Uterus (tissue), 4 donors: ENCODE data around the gene RAB42. TPM values are rescaled to one million over a fixed set of nuclear protein-coding genes. Genes with fewer than 3 reads are reported as not detected.
"Not testable (repeated sequence)": the region's sequence is repeated elsewhere in the genome, so short reads cannot be mapped to it uniquely, and the experiment has no call there.

Experiments
- DNase-seq, 2 donors: peaks; one replicate each; pipeline ENCODE4 v3.0.0-alpha.2; 2019 to 2020
- H3K27ac ChIP-seq, 2 donors: fragments of 200-600 bp; sonication (generic); 1 replicate in 1 of 2; 2 replicates in 1 of 2; pipeline ENCODE4 v1.5.1; 2016 to 2018
- H3K27me3 ChIP-seq, 2 donors: fragments of 200-600 bp; sonication (generic); one replicate each; pipeline ENCODE4 v1.5.1; 2018 to 2019; ENCODE audit warnings: control low read depth in 1 of 2
- H3K36me3 ChIP-seq, 2 donors: fragments of 200-600 bp; sonication (generic); one replicate each; pipeline ENCODE4 v1.5.1; 2019; ENCODE audit warnings: control low read depth in 1 of 2
- H3K4me1 ChIP-seq, 2 donors: fragments of 200-600 bp; sonication (generic); one replicate each; pipeline ENCODE4 v1.5.1; 2018 to 2019; ENCODE audit warnings: control low read depth in 1 of 2
- H3K4me3 ChIP-seq, 2 donors: fragments of 200-600 bp; sonication (generic); 1 replicate in 1 of 2; 2 replicates in 1 of 2; pipeline ENCODE4 v1.5.1; 2018 to 2019; ENCODE audit warnings: mild to moderate bottlenecking in 1 of 2
- H3K9me3 ChIP-seq, 2 donors: fragments of 200-600 bp; sonication (generic); one replicate each; pipeline ENCODE4 v1.5.1; 2019; ENCODE audit warnings: control low read depth in 1 of 2
- CTCF ChIP-seq, 4 experiments: fragments of 200-600 bp in 2 of 4; fragments of 450-650 bp in 2 of 4; sonication (generic) in 2 of 4; IDR thresholded peaks; one replicate each; pipeline ENCODE4 v1.5.1; 2016 to 2019; ENCODE audit warnings: antibody characterized with exemption in 4 of 4, mild to moderate bottlenecking in 2 of 4, moderate library complexity in 1 of 4
- POLR2A ChIP-seq, 2 donors: fragments of 450-650 bp; IDR thresholded peaks; one replicate each; pipeline ENCODE4 v1.6.1; 2016; ENCODE audit warnings: antibody characterized with exemption in 2 of 2, mild to moderate bottlenecking in 1 of 2, moderate library complexity in 1 of 2
- intact Hi-C: fragments of 100-400 bp; cut with DNase I; formaldehyde crosslinking; loops from one replicate; pipeline ENCODE4 v1.15.1; 2023; ENCODE audit warnings: low total_unique reads
- total RNA-seq, 4 donors: library from RNA; depleted of rRNA in 3 of 4; stranded (reverse); fragments of >200 nt in 3 of 4; gene quantifications; one replicate each; pipeline versions ENCODE4 v1.1.0 to v1.2.4, GENCODE V29; 2014 to 2023
- donor health status: DM: yes; HTN: yes; CAD: no.

Gene RAB42
- total RNA-seq, 4 donors from 2014 or later: 3.0 to 15.6 TPM; not detected in 2

- no peaks in the 10 kb centered on the region for H3K4me1 ChIP-seq
- no peak for DNase-seq
- H3K27me3 ChIP-seq: no peaks in the 10 kb centered on the region
- intact Hi-C loops: no loop called here
- TF ChIP-seq CTCF (IDR thresholded peaks at IDR 0.05) (no peak), POLR2A (IDR thresholded peaks at IDR 0.05) (no peak)
- H3K9me3 ChIP-seq: no peaks in the 10 kb centered on the region
- H3K27ac ChIP-seq: no peak overlapping the region
- no peak overlapping the region for H3K4me3 ChIP-seq
- H3K36me3 ChIP-seq: no peaks in the 10 kb centered on the region
Measured at GRCh38 chr1:28595412-28596191, 3.5 kb downstream of the RAB42 start.

GRCh38 chr1:28596276-28596675 lies 4.2 kb downstream of the RAB42 start:
- H3K36me3 ChIP-seq, intact Hi-C loops, H3K4me3 ChIP-seq, H3K27me3 ChIP-seq, H3K4me1 ChIP-seq, H3K27ac ChIP-seq, H3K9me3 ChIP-seq, DNase-seq: not testable (repeated sequence)

- peak overlapping the region; percentile 4 to 39 for H3K27ac ChIP-seq
- H3K4me1 ChIP-seq: no peaks in the 10 kb centered on the region
- no peak for DNase-seq
- TF ChIP-seq CTCF (IDR thresholded peaks at IDR 0.05) (no peak), POLR2A (IDR thresholded peaks at IDR 0.05) (no peak)
- H3K27me3 ChIP-seq: no peaks in the 10 kb centered on the region
- intact Hi-C loops: loop anchor here (5.0 kb wide), 1 partner anchor 84 kb away; no protein-coding TSS in a partner anchor
- no peaks in the 10 kb centered on the region for H3K36me3 ChIP-seq
- no peaks in the 10 kb centered on the region for H3K9me3 ChIP-seq
- H3K4me3 ChIP-seq: no peak overlapping the region
Measured at GRCh38 chr1:28601696-28602095, 9.6 kb downstream of the RAB42 start.

- peak; percentile 61 to 85 (median 72) for TF ChIP-seq CTCF (IDR thresholded peaks at IDR 0.05)
- no peak for TF ChIP-seq POLR2A (IDR thresholded peaks at IDR 0.05)
- H3K36me3 ChIP-seq: no peaks in the 10 kb centered on the region
- intact Hi-C loops: loop anchor here (5.0 kb wide), 1 partner anchor 85 kb away; no protein-coding TSS in a partner anchor
Measured at GRCh38 chr1:28602536-28603439, 10.7 kb downstream of the RAB42 start.

GRCh38 chr1:28604411-28604810 lies 12.3 kb downstream of the RAB42 start:
- no peaks in the 10 kb centered on the region for H3K4me1 ChIP-seq
- no peaks in the 10 kb centered on the region for H3K9me3 ChIP-seq
- H3K36me3 ChIP-seq: no peaks in the 10 kb centered on the region
- no peak for TF ChIP-seq POLR2A (IDR thresholded peaks at IDR 0.05)
- no peak for TF ChIP-seq CTCF (IDR thresholded peaks at IDR 0.05)
- no peak for DNase-seq
- H3K27ac ChIP-seq: no peak overlapping the region
- no peaks in the 10 kb centered on the region for H3K27me3 ChIP-seq
- H3K4me3 ChIP-seq: no peak overlapping the region
- intact Hi-C loops: loop anchor here (5.0 kb wide), 1 partner anchor 87 kb away; no protein-coding TSS in a partner anchor

More at GRCh38 chr1:28602536-28603439, 10.7 kb downstream of the RAB42 start:
- Histone ChIP-seq H3K4me1 (no peaks in the 10 kb centered on the region), H3K27ac (peak overlapping the region in 1 of 2 donors; percentile 39), H3K4me3 (no peak overlapping the region), H3K27me3 (no peaks in the 10 kb centered on the region), H3K9me3 (no peaks in the 10 kb centered on the region)
- peak; percentile 54 to 74 for DNase-seq
